ENCODE data around the gene MAP7D3. TPM values are rescaled to one million over a fixed set of nuclear protein-coding genes. Genes with fewer than 3 reads are reported as not detected.

MAP7D3 gene
- polyA plus RNA-seq, 3 donors, result 1.8 to 3.4 (median 2.9) TPM

- Mint-ChIP-seq H3K9me3 (no peaks in the 10 kb centered on the region), H3K27ac (no peak overlapping the region), H3K27me3 (ENCODE audit: low read depth in 3 of 3) (peaks cover 0 to 8% (median 0%) of the 10 kb centered on the region in 3 donors), H3K36me3 (no peaks in the 10 kb centered on the region), H3K4me3 (no peak overlapping the region), H3K4me1 (peaks cover 5% of the 10 kb centered on the region)
- H3K27me3 ChIP-seq (ENCODE audit: control insufficient read depth in 2 of 2, insufficient read depth in 2 of 2, low read length in 2 of 2), result peaks cover 0 to 2% of the 10 kb centered on the region in 2 donors
- H4K20me1 ChIP-seq (ENCODE audit: insufficient read depth, low read length), result no peaks in the 10 kb centered on the region
- peaks cover 0 to 5% of the 10 kb centered on the region in 2 donors for H3K4me1 ChIP-seq (ENCODE audit: control insufficient read depth in 1 of 2, insufficient read depth in 2 of 2, low read length in 2 of 2)
- no peaks in the 10 kb centered on the region for H3K79me2 ChIP-seq (ENCODE audit: insufficient read depth, low read length)
- no peak for TF ChIP-seq CTCF (IDR thresholded peaks at IDR 0.05)
- no peak overlapping the region for H2AFZ ChIP-seq (ENCODE audit: insufficient read depth, low read depth, low read length, poor library complexity, severe bottlenecking)
- no peak overlapping the region for H3K4me3 ChIP-seq (replicated peaks in 1 of 3; ENCODE audit: low read depth in 2 of 3, low read length in 3 of 3)
- H3K4me2 ChIP-seq (replicated peaks; ENCODE audit: extremely low read depth, low read length, poor library complexity, severe bottlenecking), result no peak overlapping the region
- no peak overlapping the region for H3K9ac ChIP-seq (ENCODE audit: insufficient read depth, low read length, poor library complexity, severe bottlenecking)
- no peaks in the 10 kb centered on the region for H3K36me3 ChIP-seq (replicated peaks in 1 of 2; ENCODE audit: control insufficient read depth in 1 of 2, insufficient read depth in 2 of 2, low read length in 2 of 2)
- H3K27ac ChIP-seq (ENCODE audit: low read depth in 1 of 2, low read length in 2 of 2), result no peak overlapping the region
- DNase-seq, result no peak
- H3K9me3 ChIP-seq (replicated peaks in 1 of 2; ENCODE audit: control insufficient read depth in 1 of 2, insufficient read depth in 1 of 2, low read length in 2 of 2), result no peaks in the 10 kb centered on the region
- WGBS (ENCODE audit: insufficient coverage), result no CpG with 5 or more reads among the region's 4 CpGs
- intact Hi-C loops (cut with micrococcal nuclease), result no loop called here
Measured at GRCh38 chrX:136275553-136275952, 24.4 kb upstream of the MAP7D3 start.

- Histone ChIP-seq H4K20me1 (ENCODE audit: insufficient read depth, low read length) (no peaks in the 10 kb centered on the region), H3K4me2 (replicated peaks; ENCODE audit: extremely low read depth, low read length, poor library complexity, severe bottlenecking) (no peak overlapping the region), H3K9me3 (replicated peaks in 1 of 2; ENCODE audit: control insufficient read depth in 1 of 2, insufficient read depth in 1 of 2, low read length in 2 of 2) (no peaks in the 10 kb centered on the region), H3K27me3 (ENCODE audit: control insufficient read depth in 2 of 2, insufficient read depth in 2 of 2, low read length in 2 of 2) (peaks cover 0 to 2% of the 10 kb centered on the region in 2 donors), H3K4me3 (replicated peaks in 1 of 3; ENCODE audit: low read depth in 2 of 3, low read length in 3 of 3) (no peak overlapping the region), H2AFZ (ENCODE audit: insufficient read depth, low read depth, low read length, poor library complexity, severe bottlenecking) (no peak overlapping the region), H3K36me3 (replicated peaks in 1 of 2; ENCODE audit: control insufficient read depth in 1 of 2, insufficient read depth in 2 of 2, low read length in 2 of 2) (no peaks in the 10 kb centered on the region), H3K9ac (ENCODE audit: insufficient read depth, low read length, poor library complexity, severe bottlenecking) (no peak overlapping the region), H3K27ac (ENCODE audit: low read depth in 1 of 2, low read length in 2 of 2) (no peak overlapping the region), H3K4me1 (ENCODE audit: control insufficient read depth in 1 of 2, insufficient read depth in 2 of 2, low read length in 2 of 2) (peaks cover 0 to 5% of the 10 kb centered on the region in 2 donors), H3K79me2 (ENCODE audit: insufficient read depth, low read length) (no peaks in the 10 kb centered on the region)
- H3K27ac Mint-ChIP-seq, result no peak overlapping the region
- no CpG with 5 or more reads among the region's 1 CpG for WGBS (ENCODE audit: insufficient coverage)
- H3K4me3 Mint-ChIP-seq, result no peak overlapping the region
- H3K36me3 Mint-ChIP-seq, result no peaks in the 10 kb centered on the region
- H3K4me1 Mint-ChIP-seq, result peaks cover 5% of the 10 kb centered on the region
- DNase-seq, result no peak
- intact Hi-C loops (cut with micrococcal nuclease), result no loop called here
- no peak for TF ChIP-seq CTCF (IDR thresholded peaks at IDR 0.05)
- no peaks in the 10 kb centered on the region for H3K9me3 Mint-ChIP-seq
- H3K27me3 Mint-ChIP-seq (ENCODE audit: low read depth in 3 of 3), result peaks cover 0 to 8% (median 0%) of the 10 kb centered on the region in 3 donors
Measured at GRCh38 chrX:136273986-136274385, 22.8 kb upstream of the MAP7D3 start.
